GM18502 (cell line): ENCODE results near the gene FAM43A.

ENCODE experiments used
- ATAC-seq: cut with Tn5 transposase; IDR thresholded peaks from one replicate; pipeline ENCODE4 v1.9.1; 2021; ENCODE audit warnings: mild to moderate bottlenecking; ENCODE audit not compliant: unreplicated experiment, poor library complexity

The FAM43A gene

GRCh38 chr3:194675081-194675640 is 10.5 kb upstream of the FAM43A start:
- no peak for ATAC-seq

- ATAC-seq, result no peak
These were observed 10.0 kb upstream of the FAM43A start for GRCh38 chr3:194675680-194676079.

- no peak for ATAC-seq
These were observed 9.2 kb upstream of the FAM43A start for GRCh38 chr3:194676471-194676870.

GRCh38 chr3:194680888-194681615 is 4.6 kb upstream of the FAM43A start:
- no peak for ATAC-seq

GRCh38 chr3:194682189-194682693 is 3.4 kb upstream of the FAM43A start:
- ATAC-seq, result no peak

- peak; percentile 54 for ATAC-seq
These were observed 2.9 kb upstream of the FAM43A start for GRCh38 chr3:194682694-194683310.

DNA sequence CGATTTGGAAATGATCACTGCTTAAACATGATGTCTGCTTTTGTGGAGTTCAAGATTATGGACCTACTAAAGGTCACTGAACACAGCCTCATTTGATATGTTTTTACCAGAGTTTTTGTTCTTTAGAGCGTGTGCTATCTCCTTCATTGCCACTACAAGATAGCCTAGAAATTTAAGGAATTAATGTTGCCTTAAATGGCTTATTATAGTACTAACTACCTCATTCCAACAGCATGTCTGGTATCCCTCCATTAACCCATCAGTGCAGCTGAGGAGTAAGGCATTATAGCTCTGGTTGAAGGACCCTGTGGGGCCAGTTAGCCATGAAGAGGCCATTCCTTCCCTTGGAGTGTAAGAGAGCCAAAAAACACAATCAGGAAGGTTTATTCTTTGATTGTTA is 2.3 kb upstream of the FAM43A start:
- ATAC-seq, result no peak

DNA sequence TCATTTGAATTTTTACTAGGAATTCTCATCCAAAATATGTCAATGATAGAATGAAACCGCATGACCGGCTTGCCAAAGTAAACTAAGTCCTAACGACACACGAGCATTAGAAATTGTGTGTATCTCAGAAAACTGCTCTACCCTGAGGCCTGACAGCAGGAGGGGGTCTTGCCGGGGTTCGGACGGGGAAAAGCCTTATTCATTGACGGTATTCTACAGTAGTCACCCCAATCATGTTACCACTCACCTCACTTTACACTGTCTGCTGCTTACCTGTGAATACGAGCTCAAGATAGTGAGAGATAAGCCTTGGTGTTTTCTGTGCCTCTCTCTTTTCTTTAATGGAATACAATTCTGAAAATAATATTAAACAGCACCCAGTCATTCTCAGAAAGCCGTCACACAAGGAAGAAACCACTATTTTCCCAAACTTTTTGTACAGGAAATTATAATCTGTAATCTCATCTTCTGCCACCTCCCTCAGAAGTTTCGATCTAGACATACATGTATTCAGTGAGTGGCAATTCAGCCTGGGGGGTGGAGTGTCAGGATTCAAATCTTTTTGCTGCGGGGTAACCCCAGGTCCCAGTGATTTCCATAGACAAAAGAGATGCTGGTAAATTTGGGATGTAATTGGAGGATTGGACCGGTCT is 492 bp upstream of the FAM43A start:
- peak; percentile 11 for ATAC-seq

DNA sequence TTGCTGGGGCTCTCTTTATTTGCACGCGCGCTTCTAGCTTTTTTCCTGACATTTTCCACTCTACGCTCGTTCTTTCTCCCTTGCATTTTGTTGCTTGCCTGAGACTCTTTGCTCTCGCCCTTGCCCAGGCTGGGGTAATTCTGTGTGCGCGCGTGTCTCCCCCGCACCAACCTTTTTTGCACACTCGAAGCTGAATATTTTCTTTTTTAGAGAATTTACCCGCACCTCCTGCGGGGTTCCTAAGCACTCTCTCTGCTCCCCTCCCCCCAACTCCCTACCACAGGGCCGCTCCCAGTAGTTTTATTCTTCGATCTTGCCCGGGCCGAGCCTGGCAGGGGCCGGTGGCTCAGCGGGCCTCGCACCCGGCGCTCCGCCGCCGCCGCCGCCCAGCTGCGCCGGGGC is 732 bp downstream of the FAM43A start:
- ATAC-seq, result no peak

- no peak for ATAC-seq
These were observed 1.3 kb downstream of the FAM43A start for GRCh38 chr3:194686816-194687637.

DNA sequence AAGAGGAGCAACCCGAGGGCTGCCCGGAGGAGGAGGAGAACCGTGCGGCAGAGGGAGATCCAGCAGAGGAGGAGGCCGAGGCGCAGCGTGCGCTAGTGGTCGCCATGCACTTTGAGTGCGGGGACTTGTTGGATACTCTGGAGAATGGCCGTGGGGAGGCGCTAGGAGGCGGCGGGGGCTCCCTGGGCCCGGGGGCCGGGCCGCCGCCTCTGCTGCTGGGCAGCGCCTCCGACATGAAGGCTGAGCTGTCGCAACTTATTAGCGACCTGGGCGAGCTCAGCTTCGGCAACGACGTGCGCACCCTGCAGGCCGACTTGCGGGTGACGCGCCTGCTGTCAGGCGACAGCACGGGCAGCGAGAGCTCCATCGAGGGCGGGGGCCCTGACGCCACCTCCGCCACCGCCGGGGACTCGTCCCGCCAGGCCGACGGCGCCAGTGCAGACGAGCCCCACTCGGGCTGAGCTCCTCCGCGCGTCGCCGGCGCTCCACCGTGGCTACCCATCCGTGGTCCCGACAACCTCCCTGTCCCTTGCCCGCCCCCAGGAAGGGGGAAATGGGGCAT is 2.0 kb downstream of the FAM43A start:
- peak; percentile 46 for ATAC-seq

GRCh38 chr3:194688200-194688740 is 2.6 kb downstream of the FAM43A start:
- peak; percentile 15 for ATAC-seq

DNA sequence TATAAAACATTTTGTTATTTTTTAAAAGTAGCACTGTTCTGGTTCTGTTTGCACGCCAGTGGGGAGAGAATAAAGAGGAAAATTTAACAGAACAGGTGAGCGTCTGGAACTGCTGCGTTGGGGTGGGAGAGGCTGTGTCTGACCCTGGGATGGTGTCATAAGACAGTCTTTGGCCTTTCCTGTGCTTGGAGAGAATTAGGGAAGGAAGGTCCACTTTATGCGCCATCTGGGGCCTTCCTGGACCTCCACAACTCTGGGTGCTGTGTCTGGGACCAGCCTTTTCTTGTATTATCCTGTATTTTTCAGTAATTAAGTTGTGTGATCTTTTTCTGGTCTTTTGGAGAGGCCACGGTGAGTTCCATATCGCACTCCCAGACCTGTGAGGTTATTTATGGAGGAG is 3.3 kb downstream of the FAM43A start:
- no peak for ATAC-seq

GRCh38 chr3:194689493-194689944 is 3.8 kb downstream of the FAM43A start:
- ATAC-seq, result no peak

- ATAC-seq, result no peak
These were observed 5.1 kb downstream of the FAM43A start for GRCh38 chr3:194690501-194691372.

DNA sequence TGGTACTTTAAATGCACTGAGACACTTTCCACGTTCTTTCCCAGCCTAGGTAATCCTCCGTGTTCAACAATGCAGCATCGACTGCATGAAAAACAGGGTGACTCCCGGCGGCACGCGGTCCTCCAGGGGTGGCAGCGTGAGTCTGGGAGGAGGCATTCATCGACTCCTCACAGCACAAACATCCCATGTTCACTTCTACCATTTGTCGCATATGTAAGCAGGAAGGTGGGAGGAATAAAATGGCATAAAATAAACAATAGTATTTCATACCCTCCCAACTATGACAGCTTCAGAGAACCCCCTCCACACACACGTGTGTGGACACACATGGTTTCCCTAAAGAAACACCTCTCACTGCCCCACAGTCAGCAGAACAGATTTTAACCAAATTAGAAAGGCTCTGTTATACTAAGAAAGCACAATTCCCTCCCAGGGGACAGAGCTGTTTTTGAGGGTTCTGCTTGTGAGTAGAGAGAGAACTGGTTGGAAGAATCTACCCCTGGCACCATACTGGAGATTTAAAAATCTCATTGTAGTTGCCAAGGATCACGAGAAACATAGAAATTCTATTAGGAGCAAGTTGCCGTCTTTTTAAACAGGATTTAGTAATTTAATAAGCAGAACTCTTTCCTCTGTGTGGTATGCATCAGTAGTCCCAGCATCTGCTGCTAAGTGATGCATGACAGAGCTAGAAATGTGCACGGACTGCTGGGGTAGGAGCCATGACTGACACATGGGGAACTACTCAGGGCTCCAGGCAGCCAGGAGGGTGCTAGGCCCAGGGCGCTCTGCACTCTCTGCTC is 6.0 kb downstream of the FAM43A start:
- peak; percentile 62 for ATAC-seq

- ATAC-seq, result no peak
These were observed 11.0 kb downstream of the FAM43A start for GRCh38 chr3:194696702-194697101.

DNA sequence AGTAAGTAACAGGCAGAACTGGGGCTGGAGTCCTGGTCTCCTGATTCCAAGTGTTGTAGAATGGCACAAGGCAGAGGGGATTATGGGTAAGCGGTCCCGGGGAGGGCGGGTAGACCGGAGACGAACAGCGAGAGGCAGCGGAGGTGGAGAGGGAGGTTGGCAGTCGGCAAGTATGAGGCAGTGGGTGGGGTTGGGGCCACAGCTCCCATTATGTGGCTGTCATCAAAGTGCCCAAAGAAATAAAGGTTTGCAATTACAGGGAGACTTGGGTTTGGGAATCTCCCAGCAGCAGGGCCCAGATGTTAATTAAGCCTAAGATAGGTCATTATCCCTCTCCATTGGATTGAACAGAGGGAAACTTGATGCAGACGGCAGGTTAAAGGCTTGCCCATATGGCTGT is 16.9 kb downstream of the FAM43A start:
- ATAC-seq, result no peak
